ENCODE results near the gene SARDH.

The SARDH gene

DNA sequence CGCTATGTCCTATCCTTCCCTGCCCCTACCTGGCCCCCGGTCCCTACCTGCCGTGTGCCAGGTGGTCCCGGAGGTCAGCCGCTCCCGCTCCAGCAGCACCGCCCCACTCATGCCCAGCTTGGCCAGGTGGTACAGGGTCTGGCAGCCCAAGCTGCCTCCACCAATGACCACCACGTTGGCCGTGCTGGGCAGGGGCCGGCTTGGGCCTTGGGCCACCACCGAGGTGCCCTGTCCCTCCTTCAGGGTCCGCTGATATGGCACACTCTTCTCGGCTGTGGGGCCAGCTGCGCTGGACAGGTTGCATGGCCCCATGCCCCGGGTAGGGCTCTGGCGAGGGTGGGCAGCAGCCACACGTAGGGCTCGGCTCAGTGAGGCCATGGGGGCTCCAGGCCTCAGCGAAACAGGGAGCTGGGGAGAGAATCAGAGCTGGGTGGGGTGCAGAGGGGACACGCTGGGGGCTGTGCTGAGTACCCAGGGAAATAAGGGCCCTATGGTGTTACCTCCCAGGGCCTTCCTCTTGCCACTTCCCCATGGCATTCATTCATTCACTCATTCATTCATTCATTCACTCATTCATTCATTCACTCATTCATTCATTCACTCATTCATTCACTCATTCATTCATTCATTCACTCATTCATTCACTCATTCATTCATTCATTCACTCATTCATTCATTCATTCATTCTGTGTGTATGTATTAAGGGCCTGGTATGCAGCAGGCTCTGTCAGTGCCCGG, 4.2 kb downstream of the SARDH start:
- Mint-ChIP-seq H3K4me1 (peaks cover 10% of the 10 kb centered on the region), H3K4me3 (no peak overlapping the region), H3K27me3 (ENCODE audit: low read depth) (peaks cover 4% of the 10 kb centered on the region), H3K9me3 (no peaks in the 10 kb centered on the region), H3K36me3 (ENCODE audit: low read depth) (no peaks in the 10 kb centered on the region), H3K27ac (no peak overlapping the region)
- TF ChIP-seq, protein P1, sequence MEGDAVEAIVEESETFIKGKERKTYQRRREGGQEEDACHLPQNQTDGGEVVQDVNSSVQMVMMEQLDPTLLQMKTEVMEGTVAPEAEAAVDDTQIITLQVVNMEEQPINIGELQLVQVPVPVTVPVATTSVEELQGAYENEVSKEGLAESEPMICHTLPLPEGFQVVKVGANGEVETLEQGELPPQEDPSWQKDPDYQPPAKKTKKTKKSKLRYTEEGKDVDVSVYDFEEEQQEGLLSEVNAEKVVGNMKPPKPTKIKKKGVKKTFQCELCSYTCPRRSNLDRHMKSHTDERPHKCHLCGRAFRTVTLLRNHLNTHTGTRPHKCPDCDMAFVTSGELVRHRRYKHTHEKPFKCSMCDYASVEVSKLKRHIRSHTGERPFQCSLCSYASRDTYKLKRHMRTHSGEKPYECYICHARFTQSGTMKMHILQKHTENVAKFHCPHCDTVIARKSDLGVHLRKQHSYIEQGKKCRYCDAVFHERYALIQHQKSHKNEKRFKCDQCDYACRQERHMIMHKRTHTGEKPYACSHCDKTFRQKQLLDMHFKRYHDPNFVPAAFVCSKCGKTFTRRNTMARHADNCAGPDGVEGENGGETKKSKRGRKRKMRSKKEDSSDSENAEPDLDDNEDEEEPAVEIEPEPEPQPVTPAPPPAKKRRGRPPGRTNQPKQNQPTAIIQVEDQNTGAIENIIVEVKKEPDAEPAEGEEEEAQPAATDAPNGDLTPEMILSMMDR (IDR thresholded peaks at IDR 0.05; ENCODE audit: unreplicated experiment in 3 of 3): no peak

DNA sequence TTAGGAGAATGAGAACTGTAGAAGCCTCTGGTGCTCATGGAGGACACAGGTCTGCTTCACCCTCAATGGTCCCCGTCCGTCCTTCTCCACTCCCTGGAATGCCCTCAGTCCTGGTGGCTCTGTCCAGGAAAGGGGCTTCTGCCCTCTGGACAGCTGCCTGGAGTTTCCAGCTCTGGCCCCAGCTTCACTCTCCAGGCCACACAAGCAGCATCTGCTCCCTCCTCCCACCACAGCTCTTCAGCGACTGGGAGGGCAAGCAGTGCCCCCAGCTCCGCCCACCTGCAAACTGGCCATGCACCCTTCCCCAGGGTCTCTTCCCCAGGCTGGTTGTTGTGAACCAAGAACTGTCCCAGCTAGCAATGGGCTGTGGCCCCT, 4.7 kb downstream of the SARDH start:
- H3K4me3 Mint-ChIP-seq: no peak overlapping the region
- H3K27ac Mint-ChIP-seq: no peak overlapping the region
- TF ChIP-seq, protein P1 (IDR thresholded peaks at IDR 0.05; ENCODE audit: unreplicated experiment in 3 of 3): no peak
- peaks cover 4% of the 10 kb centered on the region for H3K27me3 Mint-ChIP-seq (ENCODE audit: low read depth)
- H3K36me3 Mint-ChIP-seq (ENCODE audit: low read depth): no peaks in the 10 kb centered on the region
- H3K4me1 Mint-ChIP-seq: peaks cover 10% of the 10 kb centered on the region
- H3K9me3 Mint-ChIP-seq: no peaks in the 10 kb centered on the region

- H3K4me3 Mint-ChIP-seq: no peak overlapping the region
- no peaks in the 10 kb centered on the region for H3K36me3 Mint-ChIP-seq (ENCODE audit: low read depth)
- TF ChIP-seq, protein P1 (IDR thresholded peaks at IDR 0.05; ENCODE audit: unreplicated experiment in 3 of 3): no peak
- peaks cover 4% of the 10 kb centered on the region for H3K27me3 Mint-ChIP-seq (ENCODE audit: low read depth)
- no peak overlapping the region for H3K27ac Mint-ChIP-seq
- no peaks in the 10 kb centered on the region for H3K9me3 Mint-ChIP-seq
- H3K4me1 Mint-ChIP-seq: peaks cover 8% of the 10 kb centered on the region
These were observed 5.3 kb downstream of the SARDH start for GRCh38 chr9:133732639-133733408.

GRCh38 chr9:133731876-133732638, 6.1 kb downstream of the SARDH start:
- Mint-ChIP-seq H3K27ac (no peak overlapping the region), H3K4me1 (peaks cover 5% of the 10 kb centered on the region), H3K36me3 (ENCODE audit: low read depth) (no peaks in the 10 kb centered on the region), H3K27me3 (ENCODE audit: low read depth) (peaks cover 4% of the 10 kb centered on the region), H3K4me3 (no peak overlapping the region), H3K9me3 (no peaks in the 10 kb centered on the region)
- TF ChIP-seq, protein P1 (IDR thresholded peaks at IDR 0.05; ENCODE audit: unreplicated experiment in 3 of 3): no peak

DNA sequence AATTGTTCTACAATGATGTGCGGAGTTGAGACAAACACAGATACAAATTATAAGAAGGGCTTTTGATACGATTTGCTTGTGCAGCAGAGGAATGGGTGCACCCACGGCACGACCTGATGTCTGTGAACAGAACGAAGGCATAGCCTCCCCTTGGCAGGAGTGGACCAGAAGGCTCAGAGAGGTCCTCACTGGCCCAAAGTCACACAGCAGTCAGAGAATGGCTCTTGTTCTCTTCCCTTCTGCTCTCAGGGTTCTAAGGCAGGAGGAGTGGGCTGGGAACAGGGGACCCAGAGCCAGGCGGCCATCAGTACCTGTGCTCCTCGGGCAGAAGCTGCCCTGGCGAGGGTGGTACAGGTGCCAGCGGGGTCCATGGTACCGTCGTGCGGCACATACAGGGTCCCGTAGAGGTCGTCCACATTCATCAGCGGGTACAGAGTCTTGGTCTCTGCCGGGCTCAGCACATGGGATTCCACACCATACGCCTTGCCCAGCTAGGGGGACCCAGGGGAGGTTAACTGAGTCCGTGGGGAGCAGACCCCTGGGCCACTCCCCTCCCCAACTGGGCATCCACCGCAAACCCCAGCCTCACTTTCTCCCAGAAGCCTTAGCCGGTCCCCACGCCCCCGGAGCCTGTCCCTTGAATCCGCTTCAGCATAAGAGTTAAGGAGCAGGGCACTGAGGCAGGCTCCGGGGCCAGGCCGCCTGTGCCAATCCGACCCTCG, 7.0 kb downstream of the SARDH start:
- no peaks in the 10 kb centered on the region for H3K9me3 Mint-ChIP-seq
- no peak overlapping the region for H3K27ac Mint-ChIP-seq
- TF ChIP-seq, protein P1 (IDR thresholded peaks at IDR 0.05; ENCODE audit: unreplicated experiment in 3 of 3): no peak
- no peaks in the 10 kb centered on the region for H3K36me3 Mint-ChIP-seq (ENCODE audit: low read depth)
- H3K4me3 Mint-ChIP-seq: no peak overlapping the region
- peaks cover 3% of the 10 kb centered on the region for H3K4me1 Mint-ChIP-seq
- H3K27me3 Mint-ChIP-seq (ENCODE audit: low read depth): no peaks in the 10 kb centered on the region
